Body of pancreas (tissue), 4 donors: Measurements from ENCODE around the gene DNAJB1. TPM values are rescaled to one million over a fixed set of nuclear protein-coding genes. Genes with fewer than 3 reads are reported as not detected.

Source experiments
- ATAC-seq: fragments of 150-250 bp; one replicate; pipeline ENCODE4 v1.9.1; 2016
- DNase-seq, 4 donors: peaks; one replicate each; pipeline ENCODE4 v3.0.0-alpha.2; 2019
- H3K27ac ChIP-seq, 4 donors: fragments of 200-600 bp; sonication (generic); 1 replicate in 3 of 4; 2 replicates in 1 of 4; pipeline versions ENCODE4 v1.5.1 to v1.6.1; 2016 to 2019; ENCODE audit warnings: mild to moderate bottlenecking in 1 of 4, mixed read lengths in 1 of 4, moderate library complexity in 1 of 4
- H3K27me3 ChIP-seq, 2 donors: fragments of 200-600 bp; sonication (generic); one replicate each; pipeline ENCODE4 v1.6.0; 2016; ENCODE audit warnings: mild to moderate bottlenecking in 1 of 2
- H3K36me3 ChIP-seq, 2 donors: fragments of 200-600 bp; sonication (generic); replicated peaks in 1 of 2; 2 replicates each; pipeline ENCODE4 v1.5.1; 2016; ENCODE audit warnings: low read depth in 2 of 2; ENCODE audit not compliant: insufficient read depth in 1 of 2
- H3K4me1 ChIP-seq: fragments of 200-600 bp; sonication (generic); one replicate; pipeline ENCODE4 v1.6.0; 2016
- H3K4me3 ChIP-seq, 2 donors: fragments of 200-600 bp; sonication (generic); 1 replicate in 1 of 2; 2 replicates in 1 of 2; pipeline ENCODE4 v1.5.1; 2016 to 2019
- H3K9me3 ChIP-seq, 3 donors: fragments of 200-600 bp; sonication (generic); 1 replicate in 2 of 3; 2 replicates in 1 of 3; pipeline ENCODE4 v1.5.1; 2016
- CTCF ChIP-seq, 7 experiments: fragments of 450-650 bp in 4 of 7; fragments of 200-600 bp in 3 of 7; sonication (generic) in 3 of 7; IDR thresholded peaks; one replicate each; pipeline ENCODE4 v1.5.1; 2016 to 2019; ENCODE audit warnings: antibody characterized with exemption in 7 of 7
- POLR2A ChIP-seq, 3 donors: fragments of 450-650 bp; IDR thresholded peaks; one replicate each; pipeline ENCODE4 v1.6.1; 2016; ENCODE audit warnings: antibody characterized with exemption in 3 of 3, mild to moderate bottlenecking in 2 of 3
- WGBS, 2 donors: methylation state at CpG; one replicate each; pipeline ENCODE4 v1.1.5; 2017; 5-methylcytosine and 5-hydroxymethylcytosine counted together
- intact Hi-C: fragments of 100-400 bp; cut with DNase I; formaldehyde crosslinking; loops from one replicate; pipeline ENCODE4 v1.15.1; 2023
- total RNA-seq, 2 donors: library from RNA; depleted of rRNA; stranded (reverse); fragments of >200 nt; gene quantifications; one replicate each; pipeline ENCODE4 v1.1.0, GENCODE V29; 2016

Gene DNAJB1
- total RNA-seq, result 10 to 100 TPM; 24.4 to 33.2 TPM

DNA sequence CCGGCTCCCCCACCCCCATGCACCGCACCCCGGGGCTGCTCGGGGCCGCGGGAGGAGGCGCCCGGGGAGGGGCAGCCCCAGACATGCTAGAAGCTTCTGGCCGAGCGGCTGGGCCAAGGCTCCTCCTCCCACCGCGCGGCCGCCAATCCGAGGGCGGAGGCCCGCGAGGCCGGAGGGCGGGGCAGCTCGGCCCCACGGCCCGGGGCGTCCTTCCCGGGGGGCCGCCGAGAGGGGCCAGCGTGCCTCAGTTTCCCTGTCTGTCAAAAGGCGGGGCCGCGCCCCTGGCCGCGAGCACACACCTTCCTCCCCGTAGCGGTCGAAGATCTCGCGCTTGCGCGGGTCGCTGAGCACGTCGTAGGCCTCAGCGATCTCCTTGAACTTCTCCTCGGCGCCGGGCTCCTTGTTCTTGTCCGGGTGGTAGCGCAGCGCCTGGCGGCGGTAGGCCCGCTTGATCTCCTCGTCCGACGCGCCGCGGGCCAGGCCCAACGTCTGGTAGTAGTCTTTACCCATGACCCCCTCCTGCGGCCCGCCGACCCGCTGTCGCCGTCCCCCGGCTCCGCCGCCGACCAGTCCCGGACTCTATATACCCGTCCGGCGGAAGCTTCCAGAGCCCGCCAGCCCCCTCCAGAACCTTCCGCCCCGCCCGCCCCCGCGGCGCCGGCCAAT is at the start of gene DNAJB1:
Gene DNAJB1, minus strand, starts transcription at position 558 of the 666 bp plus-strand sequence. Its CDS starts 48 bp downstream, at position 510.
- ATAC-seq, result peak; percentile 70
- WGBS, 2 donors, result 0% methylated on average over 46 of the region's 82 CpGs; no CpG with 5 or more reads in 1 of the 2 donors

DNA sequence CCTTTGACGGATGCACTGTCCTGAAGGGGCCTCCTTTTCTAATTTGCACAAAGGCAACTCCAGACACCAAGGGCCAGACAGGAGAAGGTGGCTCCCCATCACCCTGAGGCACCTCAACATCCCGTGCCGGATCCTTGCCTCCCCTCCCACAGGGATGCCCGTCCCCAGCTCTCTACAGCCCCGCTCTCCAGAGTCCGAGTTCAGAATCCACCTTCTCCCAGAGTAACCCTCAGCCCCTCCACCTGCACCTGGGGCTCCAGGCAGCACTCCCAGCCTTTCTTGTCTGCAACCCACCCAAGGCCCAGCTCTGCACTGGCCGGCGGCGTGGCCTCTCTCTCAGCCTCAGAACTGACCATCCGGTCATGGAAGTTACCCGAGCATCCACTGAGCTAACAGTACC is 48.9 kb upstream of the DNAJB1 start:
- WGBS, 2 donors, result 77 to 88% methylated on average over 9 to 11 of the region's 11 CpGs
- ATAC-seq, result no peak

More for the DNA sequence above, at the start of gene DNAJB1:
- peak within 1 kb of the TSS; percentile 72 to 87 for H3K4me3 ChIP-seq
- peak within 1 kb of the TSS; percentile 94 to 100 (median 99) for H3K27ac ChIP-seq
- H3K27me3 ChIP-seq, result no peaks in the 10 kb centered on the region
- H3K36me3 ChIP-seq, result peaks cover 7 to 14% of the 10 kb centered on the region in 2 donors
- intact Hi-C loops, result no loop called here
- H3K9me3 ChIP-seq, result no peaks in the 10 kb centered on the region
- peak in 1 of 7 experiments; percentile 7 for TF ChIP-seq CTCF (IDR thresholded peaks at IDR 0.05)
- TF ChIP-seq POLR2A (IDR thresholded peaks at IDR 0.05), result peak; percentile 95 to 99 (median 99)
- peak; percentile 76 to 83 (median 82) for DNase-seq
- peaks cover 58% of the 10 kb centered on the region for H3K4me1 ChIP-seq

DNA sequence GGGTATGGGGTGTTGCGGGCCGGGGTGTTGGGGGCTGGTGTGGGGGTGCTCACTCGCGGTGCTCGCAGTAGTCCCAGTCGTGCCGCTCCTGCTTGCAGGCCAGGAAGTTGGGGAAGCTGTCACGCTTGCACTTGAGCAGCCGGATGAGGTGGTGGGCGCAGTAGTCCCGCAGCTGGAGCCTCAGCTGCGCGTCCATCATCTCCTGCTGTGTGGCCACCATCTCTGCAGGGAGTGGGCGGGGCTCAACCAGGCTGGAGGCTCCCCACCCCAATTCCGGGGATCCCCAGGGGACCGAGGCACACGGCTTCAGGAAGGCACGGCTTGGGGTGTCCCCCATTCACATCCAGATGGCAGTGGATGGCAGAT is 48.5 kb upstream of the DNAJB1 start:
- TF ChIP-seq POLR2A (IDR thresholded peaks at IDR 0.05), result no peak
- TF ChIP-seq CTCF (IDR thresholded peaks at IDR 0.05), result no peak
- no peaks in the 10 kb centered on the region for H3K27me3 ChIP-seq
- ATAC-seq, result no peak
- DNase-seq, result no peak
- H3K27ac ChIP-seq, result no peak overlapping the region
- H3K9me3 ChIP-seq, result no peaks in the 10 kb centered on the region
- 73 to 83% methylated on average over 12 to 18 of the region's 18 CpGs for WGBS, 2 donors
- H3K4me1 ChIP-seq, result peaks cover 22% of the 10 kb centered on the region
- no peak overlapping the region for H3K4me3 ChIP-seq
- intact Hi-C loops, result loop anchor here (10.0 kb wide), 1 partner anchor 118 kb away; no protein-coding TSS in a partner anchor
- H3K36me3 ChIP-seq, result no peaks in the 10 kb centered on the region

More for the DNA sequence above, 48.9 kb upstream of the DNAJB1 start:
- no peak overlapping the region for H3K4me3 ChIP-seq
- no peaks in the 10 kb centered on the region for H3K27me3 ChIP-seq
- H3K9me3 ChIP-seq, result no peaks in the 10 kb centered on the region
- H3K27ac ChIP-seq, result no peak overlapping the region
- H3K4me1 ChIP-seq, result peaks cover 19% of the 10 kb centered on the region
- DNase-seq, result no peak
- intact Hi-C loops, result loop anchor here (10.0 kb wide), 1 partner anchor 118 kb away; no protein-coding TSS in a partner anchor
- no peaks in the 10 kb centered on the region for H3K36me3 ChIP-seq
- TF ChIP-seq CTCF (IDR thresholded peaks at IDR 0.05), result no peak
- no peak for TF ChIP-seq POLR2A (IDR thresholded peaks at IDR 0.05)

DNA sequence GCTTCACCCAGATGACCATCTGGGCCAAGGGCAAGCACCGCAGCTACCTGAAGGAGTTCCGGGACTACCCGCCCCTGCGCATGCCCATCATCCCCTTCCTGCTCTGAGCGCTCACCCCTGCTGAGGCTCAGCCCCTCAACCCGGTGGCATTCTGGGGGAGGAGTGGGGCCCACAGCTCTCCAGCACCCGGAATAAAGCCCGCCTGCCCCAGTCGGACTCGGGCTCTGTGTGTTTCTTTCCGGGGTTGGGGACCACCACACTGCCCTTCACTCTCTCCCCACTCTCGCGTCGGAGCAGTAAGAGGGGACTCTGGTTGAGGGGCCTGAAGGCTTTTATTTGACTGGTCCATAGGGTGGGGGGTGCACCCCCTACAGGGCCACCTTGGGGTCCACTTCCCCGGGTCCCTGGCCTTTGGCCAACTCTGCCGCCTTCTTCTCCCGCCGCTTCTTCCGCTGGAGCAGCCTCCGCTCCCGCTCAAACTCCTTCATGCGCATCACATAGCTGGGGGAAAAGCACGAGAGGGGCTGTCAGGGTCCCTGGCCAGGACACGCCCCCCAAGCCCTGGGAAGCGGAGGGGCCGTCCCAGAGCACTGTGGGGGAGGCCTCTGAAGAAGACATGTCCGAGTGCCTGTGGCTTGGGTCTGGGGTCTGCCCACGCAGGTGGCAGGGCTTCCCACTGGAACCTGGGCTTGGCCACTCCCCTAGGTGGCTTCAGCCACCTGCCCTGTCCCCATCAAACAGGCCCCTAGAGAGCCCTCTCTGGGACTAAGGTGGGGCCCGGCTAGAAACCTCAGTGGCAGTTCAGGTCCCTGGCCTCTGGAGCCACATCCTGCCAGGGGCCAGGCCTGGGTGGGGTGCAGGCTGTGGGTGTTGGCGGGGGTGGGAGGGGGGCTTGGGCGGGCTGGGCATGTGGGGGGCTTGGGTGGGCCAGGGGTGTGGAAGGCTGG is 47.8 kb upstream of the DNAJB1 start:
- no peak overlapping the region for H3K4me3 ChIP-seq
- 65 to 85% methylated on average over 4 to 22 of the region's 31 CpGs for WGBS, 2 donors
- H3K27me3 ChIP-seq, result no peaks in the 10 kb centered on the region
- ATAC-seq, result no peak
- intact Hi-C loops, result loop anchor here (10.0 kb wide), 1 partner anchor 119 kb away; no protein-coding TSS in a partner anchor
- H3K27ac ChIP-seq, result no peak overlapping the region
- no peaks in the 10 kb centered on the region for H3K36me3 ChIP-seq
- no peaks in the 10 kb centered on the region for H3K9me3 ChIP-seq
- H3K4me1 ChIP-seq, result peaks cover 25% of the 10 kb centered on the region
- TF ChIP-seq POLR2A (IDR thresholded peaks at IDR 0.05) (no peak), CTCF (IDR thresholded peaks at IDR 0.05) (no peak)
- DNase-seq, result no peak
